Choroid plexus epithelial cell (primary cell): ENCODE measurements around the gene DAW1.

Experiments used
- DNase-seq: peaks from one replicate; pipeline ENCODE4 v3.0.0-alpha.2; 2010; ENCODE audit warnings: low read depth
- H3K4me3 ChIP-seq: 2 replicates; pipeline ENCODE4 v1.5.1; 2011; ENCODE audit warnings: low read depth, mild to moderate bottlenecking, control low read depth, low read length, moderate library complexity
- CTCF ChIP-seq: conservative IDR thresholded peaks from 2 replicates; pipeline ENCODE4 v1.5.1; 2011; ENCODE audit warnings: low read depth, mild to moderate bottlenecking, control low read depth, inconsistent platforms, low read length, moderate library complexity

The DAW1 gene

GRCh38 chr2:227860221-227860641, 11.2 kb upstream of the DAW1 start:
- H3K4me3 ChIP-seq, result no peak overlapping the region
- DNase-seq, result no peak
- no peak for TF ChIP-seq CTCF

GRCh38 chr2:227861011-227861410, 10.4 kb upstream of the DAW1 start:
- TF ChIP-seq CTCF, result no peak
- no peak for DNase-seq
- no peak overlapping the region for H3K4me3 ChIP-seq

GRCh38 chr2:227862227-227862740, 9.1 kb upstream of the DAW1 start:
- TF ChIP-seq CTCF, result peak; percentile 69
- no peak overlapping the region for H3K4me3 ChIP-seq
- peak; percentile 87 for DNase-seq

- DNase-seq, result peak; percentile 90
- TF ChIP-seq CTCF, result peak; percentile 21
- H3K4me3 ChIP-seq, result no peak overlapping the region
Measured at GRCh38 chr2:227862741-227863588, 8.5 kb upstream of the DAW1 start.

GRCh38 chr2:227864161-227864756, 7.2 kb upstream of the DAW1 start:
- no peak overlapping the region for H3K4me3 ChIP-seq
- peak; percentile 87 for DNase-seq
- TF ChIP-seq CTCF, result no peak

GRCh38 chr2:227865291-227865690, 6.1 kb upstream of the DAW1 start:
- H3K4me3 ChIP-seq, result no peak overlapping the region
- TF ChIP-seq CTCF, result no peak
- DNase-seq, result no peak
